H1 (cell line): ENCODE measurements around the gene SH3D19. TPM values are rescaled to one million over a fixed set of nuclear protein-coding genes. Genes with fewer than 3 reads are reported as not detected.
A peak's percentile ranks its signal among the peaks of the same experiment; 100 is the strongest.

ENCODE experiments used
- CTCF ChIA-PET: fragments of 300-600 bp; sonication (Branson Sonifier 250); formaldehyde crosslinking; loops from one replicate; lab custom pipeline; 2021; ENCODE audit not compliant: partially characterized antibody; lab: Charles Lee
- POLR2A ChIA-PET: fragments of 300-600 bp; sonication (Branson Sonifier 250); formaldehyde crosslinking; loops from one replicate; lab custom pipeline; 2021; ENCODE audit warnings: inconsistent platforms; ENCODE audit not compliant: partially characterized antibody; lab: Charles Lee
- DNase-seq, 2 experiments: peaks; one replicate each; pipeline versions ENCODE4 v3.0.0 to v3.0.0-alpha.2; 2010 to 2022; ENCODE audit warnings: low spot score in 2 of 2, low read depth in 1 of 2, mixed read lengths in 1 of 2
- FAIRE-seq: peaks from 2 replicates; lab custom pipeline; 2011; peaks lifted over from hg19 to GRCh38; lab: Jason Lieb, UNC
- H2AFZ ChIP-seq: 2 replicates; pipeline ENCODE4 v1.8.1; 2012; ENCODE audit warnings: low read length, inconsistent platforms
- H2AK5ac ChIP-seq: 2 replicates; pipeline ENCODE4 v1.6.1; 2013; ENCODE audit warnings: low read depth, low read length
- H2BK120ac ChIP-seq: replicated peaks from 2 replicates; pipeline ENCODE3; 2013; ENCODE audit warnings: low read depth, low read length, inconsistent platforms
- H2BK12ac ChIP-seq: 2 replicates; pipeline ENCODE4 v1.6.1; 2013; ENCODE audit warnings: low read depth, low read length
- H2BK15ac ChIP-seq: 2 replicates; pipeline ENCODE4 v1.6.1; 2013; ENCODE audit warnings: low read length
- H2BK20ac ChIP-seq: 2 replicates; pipeline ENCODE4 v1.6.1; 2013; ENCODE audit warnings: low read length
- H2BK5ac ChIP-seq: 2 replicates; pipeline ENCODE4 v1.6.1; 2013; ENCODE audit warnings: low read depth, low read length
- H3K14ac ChIP-seq: 2 replicates; pipeline ENCODE4 v1.6.1; 2013; ENCODE audit warnings: inconsistent platforms; ENCODE audit not compliant: insufficient read length
- H3K18ac ChIP-seq: 2 replicates; pipeline ENCODE4 v1.6.1; 2013; ENCODE audit warnings: low read length; ENCODE audit errors: extremely low read depth
- H3K23ac ChIP-seq: 2 replicates; pipeline ENCODE4 v1.6.1; 2013; ENCODE audit warnings: inconsistent platforms; ENCODE audit not compliant: insufficient read length
- H3K23me2 ChIP-seq: 2 replicates; pipeline ENCODE4 v1.6.1; 2013; ENCODE audit warnings: low read depth, low read length
- H3K27ac ChIP-seq: 2 replicates; pipeline ENCODE4 v1.6.1; 2011; ENCODE audit warnings: low read depth, low read length, inconsistent platforms
- H3K27me3 ChIP-seq, 4 experiments: replicated peaks in 1 of 4; 1 replicate in 1 of 4; 2 replicates in 3 of 4; pipeline versions ENCODE4 v1.6.1 to v1.8.1; 2011 to 2013; ENCODE audit warnings: low read length in 3 of 4, mild to moderate bottlenecking in 3 of 4, inconsistent platforms in 2 of 4, mixed read lengths in 2 of 4, moderate library complexity in 1 of 4; ENCODE audit not compliant: control insufficient read depth in 3 of 4, insufficient read depth in 3 of 4; ENCODE audit errors: extremely low read depth in 1 of 4
- H3K36me3 ChIP-seq, 4 experiments: 2 replicates each; pipeline versions ENCODE4 v1.6.1 to v1.8.1; 2011 to 2013; ENCODE audit warnings: mild to moderate bottlenecking in 4 of 4, low read length in 3 of 4, moderate library complexity in 2 of 4, control low read depth in 1 of 4, inconsistent platforms in 1 of 4; ENCODE audit not compliant: insufficient read depth in 4 of 4, control insufficient read depth in 2 of 4
- H3K4ac ChIP-seq: replicated peaks from 2 replicates; pipeline ENCODE3; 2013; ENCODE audit warnings: low read length, low read depth, mixed read lengths, inconsistent platforms; ENCODE audit not compliant: insufficient read length
- H3K4me1 ChIP-seq, 4 experiments: replicated peaks in 1 of 4; 1 replicate in 1 of 4; 2 replicates in 3 of 4; pipeline versions ENCODE4 v1.6.1 to v1.8.1; 2011 to 2013; ENCODE audit warnings: low read length in 3 of 4, inconsistent platforms in 2 of 4, mixed read lengths in 1 of 4; ENCODE audit not compliant: insufficient read depth in 4 of 4, control insufficient read depth in 3 of 4
- H3K4me2 ChIP-seq, 2 experiments: 2 replicates each; pipeline versions ENCODE4 v1.6.1 to v1.8.1; 2011 to 2013; ENCODE audit warnings: low read depth in 2 of 2, low read length in 2 of 2, control low read depth in 1 of 2, inconsistent platforms in 1 of 2, mild to moderate bottlenecking in 1 of 2; ENCODE audit not compliant: insufficient read depth in 1 of 2
- H3K4me3 ChIP-seq, 4 experiments: fragments of 200-600, 300-600 bp in 1 of 4; sonication (generic), shearing (Covaris generic), sonication (Bioruptor Twin) in 1 of 4; 2 replicates each; pipeline versions ENCODE4 v1.5.1 to v1.8.1; 2011 to 2016; ENCODE audit warnings: low read length in 4 of 4, low read depth in 3 of 4, control low read depth in 2 of 4, inconsistent platforms in 2 of 4, mild to moderate bottlenecking in 2 of 4, mixed read lengths in 1 of 4, moderate library complexity in 1 of 4; ENCODE audit not compliant: insufficient read depth in 2 of 4; ENCODE audit errors: extremely low read depth in 1 of 4
- H3K56ac ChIP-seq: replicated peaks from 2 replicates; pipeline ENCODE3; 2013; ENCODE audit warnings: low read depth, mild to moderate bottlenecking, mixed read lengths, low read length, inconsistent platforms; ENCODE audit not compliant: insufficient read length
- H3K79me1 ChIP-seq: 2 replicates; pipeline ENCODE4 v1.6.1; 2013; ENCODE audit warnings: low read depth, low read length, control low read depth
- H3K79me2 ChIP-seq, 2 experiments: 2 replicates each; pipeline versions ENCODE4 v1.6.1 to v1.8.1; 2012 to 2013; ENCODE audit warnings: low read length in 2 of 2, mild to moderate bottlenecking in 2 of 2, inconsistent platforms in 1 of 2; ENCODE audit not compliant: insufficient read depth in 2 of 2, control insufficient read depth in 1 of 2
- H3K9ac ChIP-seq, 4 experiments: replicated peaks in 1 of 4; 1 replicate in 1 of 4; 2 replicates in 3 of 4; pipeline versions ENCODE4 v1.6.1 to v1.8.1; 2011 to 2013; ENCODE audit warnings: low read depth in 3 of 4, low read length in 3 of 4, control low read depth in 2 of 4, mild to moderate bottlenecking in 2 of 4, moderate library complexity in 2 of 4, inconsistent platforms in 1 of 4; ENCODE audit errors: extremely low read depth in 1 of 4
- H3K9me3 ChIP-seq, 2 experiments: 2 replicates each; pipeline versions ENCODE4 v1.6.1 to v1.8.1; 2012 to 2013; ENCODE audit warnings: mild to moderate bottlenecking in 2 of 2, moderate library complexity in 2 of 2, control low read depth in 1 of 2, inconsistent platforms in 1 of 2, low read depth in 1 of 2, low read length in 1 of 2, mixed read lengths in 1 of 2; ENCODE audit not compliant: insufficient read depth in 2 of 2
- H4K20me1 ChIP-seq, 2 experiments: replicated peaks in 1 of 2; 2 replicates each; pipeline versions ENCODE3 to v1.8.1; 2011 to 2013; ENCODE audit warnings: inconsistent platforms in 2 of 2, low read length in 2 of 2, mild to moderate bottlenecking in 1 of 2; ENCODE audit not compliant: insufficient read depth in 2 of 2, control insufficient read depth in 1 of 2
- H4K5ac ChIP-seq: 2 replicates; pipeline ENCODE4 v1.6.1; 2013; ENCODE audit warnings: low read length, low read depth, mixed read lengths, inconsistent platforms; ENCODE audit not compliant: insufficient read length
- H4K8ac ChIP-seq: 2 replicates; pipeline ENCODE4 v1.8.0; 2013; ENCODE audit warnings: mild to moderate bottlenecking, moderate library complexity, low read length, inconsistent platforms; ENCODE audit not compliant: insufficient read depth; ENCODE audit errors: extremely low read depth
- H4K91ac ChIP-seq: replicated peaks from 2 replicates; pipeline ENCODE3; 2013; ENCODE audit warnings: low read length, mixed read lengths, inconsistent platforms; ENCODE audit not compliant: insufficient read length
- ASH2L ChIP-seq: fragments of 200-600, 300-600 bp; sonication (generic); IDR thresholded peaks from one replicate; pipeline ENCODE4 v1.7.1; 2017; ENCODE audit warnings: low read length
- BCL11A ChIP-seq, 2 experiments: IDR thresholded peaks; one replicate each; pipeline ENCODE4 v1.6.1; 2011; ENCODE audit warnings: low read depth in 2 of 2, low read length in 2 of 2, mild to moderate bottlenecking in 2 of 2
- JUND ChIP-seq: IDR thresholded peaks from 2 replicates; pipeline ENCODE4 v1.6.1; 2011; ENCODE audit warnings: mild to moderate bottlenecking, improper control_type of control experiment, low read length
- POLR2AphosphoS5 ChIP-seq: IDR thresholded peaks from 2 replicates; pipeline ENCODE4 v1.6.1; 2011; ENCODE audit warnings: low read depth, low read length
- POU5F1 ChIP-seq: IDR thresholded peaks from 2 replicates; pipeline ENCODE4 v1.6.1; 2011; ENCODE audit warnings: low read depth, mild to moderate bottlenecking, low read length, moderate library complexity
- RAD21 ChIP-seq, 2 experiments: IDR thresholded peaks in 1 of 2; conservative IDR thresholded peaks in 1 of 2; 2 replicates each; pipeline ENCODE4 v1.6.1; 2011; ENCODE audit warnings: low read depth in 2 of 2, low read length in 2 of 2, improper control_type of control experiment in 1 of 2, inconsistent platforms in 1 of 2, mild to moderate bottlenecking in 1 of 2, moderate library complexity in 1 of 2
- WGBS, 2 experiments: shearing (Covaris generic) in 1 of 2; methylation state at CpG; one replicate each; pipeline versions ENCODE4 v1.1.6 to v1.1.7; 2013 to 2015; ENCODE audit warnings: low lambda C conversion rate in 2 of 2, mixed read lengths in 2 of 2, inconsistent platforms in 1 of 2, low coverage in 1 of 2, missing lambda C conversion rate in 1 of 2; ENCODE audit not compliant: insufficient replicate concordance in 2 of 2, insufficient coverage in 1 of 2, insufficient read length in 1 of 2; ENCODE audit errors: extremely low coverage in 1 of 2, missing lambda C conversion rate in 1 of 2; 5-methylcytosine and 5-hydroxymethylcytosine counted together
- polyA plus RNA-seq, 7 experiments: library from polyadenylated mRNA; depleted of rRNA in 3 of 7; stranded (reverse) in 5 of 7; unstranded in 2 of 7; fragments of >200 nt in 5 of 7; fragments of 200-250 nt in 2 of 7; gene quantifications; 1 replicate in 5 of 7; 2 replicates in 1 of 7; 4 replicates in 1 of 7; pipeline versions ENCODE4 v1.2.1 to v1.2.3, GENCODE V29; 2011 to 2013; ENCODE audit warnings: missing spikeins in 2 of 7, mixed read lengths in 2 of 7
- total RNA-seq: library from RNA; stranded (reverse); fragmentation: NEBNext Ultra II Directional; extraction: Animal tissue kit (Norgen Biotek cat#: 25700); gene quantifications from 2 replicates; pipeline ENCODE4 v1.2.1, GENCODE V29; 2021

Gene SH3D19
- total and polyA plus RNA-seq, 2 of the 8 experiments (the other 6 are each of a cell fraction or from before 2014, with no cell fraction given), result 11.7 to 51.3 TPM

GRCh38 chr4:151284534-151285245, 40.7 kb downstream of the SH3D19 start:
- peak overlapping the region; percentile 14 for H4K5ac ChIP-seq
- peak overlapping the region in 3 of 4 experiments; percentile 11 to 41 (median 32); a peak in 6 of 8 replicates for H3K4me3 ChIP-seq
- H3K9me3 ChIP-seq, result no peaks in the 10 kb centered on the region
- 24% methylated on average over 4 of the region's 4 CpGs; no CpG with 5 or more reads in 1 of the 2 experiments for WGBS, 2 experiments
- no peak overlapping the region for H4K8ac ChIP-seq
- H2BK15ac ChIP-seq, result no peak overlapping the region; the same call in 1 of the 2 replicates
- peak overlapping the region; percentile 91; the same call in 1 of the 2 replicates for H2BK20ac ChIP-seq
- H3K9ac ChIP-seq, result peak overlapping the region in 3 of 4 experiments; percentile 48 to 53 (median 51); a peak in 5 of 7 replicates
- ChIA-PET POLR2A (interaction anchor here (0.6 to 1.2 kb wide), 5 partner anchors 9 to 184 kb away, joined by 3 to 5 read pairs (median 3); no protein-coding TSS in a partner anchor), CTCF (interaction anchor here (1.4 to 2.0 kb wide), 2 partner anchors 9 to 13 kb away, joined by 3 to 16 read pairs; partner anchors contain the start of gene PRSS48)
- H3K79me1 ChIP-seq, result peaks cover 3% of the 10 kb centered on the region
- peaks cover 3 to 82% of the 10 kb centered on the region in 2 experiments for H3K79me2 ChIP-seq
- peak overlapping the region; percentile 95 for H2BK5ac ChIP-seq
- no peak overlapping the region for H2AFZ ChIP-seq
- H3K4me2 ChIP-seq, result peak overlapping the region; percentile 65 to 66
- no peak overlapping the region for H3K23ac ChIP-seq
- no peak overlapping the region for H3K14ac ChIP-seq
- H2AK5ac ChIP-seq, result no peak overlapping the region
- FAIRE-seq (peak; percentile 96), DNase-seq (no peak)
- H2BK120ac ChIP-seq, result peak overlapping the region; percentile 92
- peaks cover 3 to 5% (median 4%) of the 10 kb centered on the region in 4 experiments; a peak in 4 of 7 replicates for H3K4me1 ChIP-seq
- peaks cover 0 to 4% (median 0%) of the 10 kb centered on the region in 4 experiments; a peak in 1 of 8 replicates for H3K36me3 ChIP-seq
- 0 out of 2 replicates have a peak overlapping the region, but pooled peaks have one; percentile 82 for H2BK12ac ChIP-seq
- no peak overlapping the region for H3K4ac ChIP-seq
- H3K18ac ChIP-seq, result peak overlapping the region; percentile 81
- no peaks in the 10 kb centered on the region for H3K27me3 ChIP-seq
- no peak overlapping the region for H3K56ac ChIP-seq
- H3K27ac ChIP-seq, result peak overlapping the region; percentile 62; the same call in 1 of the 2 replicates
- H4K91ac ChIP-seq, result peak overlapping the region; percentile 76
- peaks cover 3% of the 10 kb centered on the region; the same call in 1 of the 2 replicates for H3K23me2 ChIP-seq
- no peaks in the 10 kb centered on the region for H4K20me1 ChIP-seq
- TF ChIP-seq BCL11A (IDR thresholded peaks at IDR 0.05; ENCODE audit: low read depth in 2 of 2, low read length in 2 of 2), result peak in 1 of 2 experiments; percentile 50
- no peak for TF ChIP-seq POLR2AphosphoS5
- TF ChIP-seq JUND, result no peak
- TF ChIP-seq RAD21 (IDR thresholded peaks at IDR 0.05 in 1 of 2, conservative IDR thresholded peaks at IDR 0.05 in 1 of 2; ENCODE audit: low read depth in 2 of 2, low read length in 2 of 2), result peak; percentile 1 to 16; a peak in 2 of 4 replicates
- TF ChIP-seq POU5F1, result peak; percentile 98
- TF ChIP-seq ASH2L, result peak; percentile 96
